Natural killer cell (primary cell): ENCODE measurements around the gene ABCE1. TPM values are rescaled to one million over a fixed set of nuclear protein-coding genes. Genes with fewer than 3 reads are reported as not detected.

Experiments
- ATAC-seq, 3 donors: fragments of 150-1000 bp in 2 of 3; fragments of 200-7000 bp in 1 of 3; cut with Tn5 transposase; 1 replicate in 1 of 3; 2 replicates in 2 of 3; pipeline ENCODE4 v1.10.0; 2021; ENCODE audit warnings: mild to moderate bottlenecking in 2 of 3, moderate library complexity in 2 of 3
- DNase-seq, 2 donors: peaks; one replicate each; pipeline versions ENCODE4 v3.0.0 to v3.0.0-alpha.2; 2013 to 2021; ENCODE audit warnings: mixed read lengths in 1 of 2
- H3K27ac ChIP-seq: one replicate; pipeline ENCODE4 v1.5.1; 2013; ENCODE audit warnings: mild to moderate bottlenecking, low read length
- H3K27me3 ChIP-seq: one replicate; pipeline ENCODE4 v1.6.1; 2013; ENCODE audit warnings: low read length; ENCODE audit not compliant: control insufficient read depth, insufficient read depth
- H3K36me3 ChIP-seq: one replicate; pipeline ENCODE4 v1.6.1; 2013; ENCODE audit warnings: low read length; ENCODE audit not compliant: control insufficient read depth, insufficient read depth
- H3K4me1 ChIP-seq: one replicate; pipeline ENCODE4 v1.6.1; 2013; ENCODE audit warnings: low read length; ENCODE audit not compliant: control insufficient read depth, insufficient read depth
- H3K4me3 ChIP-seq: one replicate; pipeline ENCODE4 v1.5.1; 2013; ENCODE audit warnings: low read length
- H3K9me3 ChIP-seq: one replicate; pipeline ENCODE4 v1.6.1; 2013; ENCODE audit warnings: low read length; ENCODE audit not compliant: control insufficient read depth, insufficient read depth
- H3K27ac Mint-ChIP-seq, 2 donors: one replicate each; pipeline ENCODE4 v1.8.0; 2022; ENCODE audit warnings: mild to moderate bottlenecking in 2 of 2, mixed read lengths in 2 of 2, moderate library complexity in 1 of 2
- H3K27me3 Mint-ChIP-seq, 2 donors: one replicate each; pipeline ENCODE4 v1.8.0; 2022; ENCODE audit warnings: low read depth in 2 of 2, mixed read lengths in 2 of 2
- H3K36me3 Mint-ChIP-seq: one replicate; pipeline ENCODE4 v1.8.0; 2022; ENCODE audit warnings: mixed read lengths
- H3K4me1 Mint-ChIP-seq, 2 donors: one replicate each; pipeline ENCODE4 v1.8.0; 2022; ENCODE audit warnings: mixed read lengths in 2 of 2
- H3K4me3 Mint-ChIP-seq: one replicate; pipeline ENCODE4 v1.8.0; 2022; ENCODE audit warnings: mild to moderate bottlenecking, moderate library complexity, mixed read lengths
- H3K9me3 Mint-ChIP-seq, 2 donors: one replicate each; pipeline ENCODE4 v1.8.0; 2022; ENCODE audit warnings: mixed read lengths in 2 of 2
- WGBS: methylation state at CpG from one replicate; pipeline ENCODE4 v1.1.7; 2013; ENCODE audit warnings: missing lambda C conversion rate; ENCODE audit not compliant: insufficient coverage; 5-methylcytosine and 5-hydroxymethylcytosine counted together
- intact Hi-C: fragments of 100-400 bp; cut with micrococcal nuclease; formaldehyde crosslinking; loops from one replicate; pipeline ENCODE4 v1.14.2; 2022
- total RNA-seq, 4 donors: library from RNA; stranded (reverse); fragments of 120-200 nt in 1 of 4; gene quantifications; one replicate each; pipeline versions ENCODE4 v1.2.3 to v1.2.4, GENCODE V29; 2013 to 2022
- TF ChIP-seq, protein P1 (sequence below): fragments of 200-600 bp; IDR thresholded peaks from one replicate; pipeline ENCODE4 v1.8.0; 2022; ENCODE audit warnings: antibody characterized with exemption

The ABCE1 gene
- total RNA-seq, 3 donors from 2014 or later (not counting 1 experiment from before 2014, with no cell fraction given): 25.8 to 33.8 (median 31.7) TPM

DNA sequence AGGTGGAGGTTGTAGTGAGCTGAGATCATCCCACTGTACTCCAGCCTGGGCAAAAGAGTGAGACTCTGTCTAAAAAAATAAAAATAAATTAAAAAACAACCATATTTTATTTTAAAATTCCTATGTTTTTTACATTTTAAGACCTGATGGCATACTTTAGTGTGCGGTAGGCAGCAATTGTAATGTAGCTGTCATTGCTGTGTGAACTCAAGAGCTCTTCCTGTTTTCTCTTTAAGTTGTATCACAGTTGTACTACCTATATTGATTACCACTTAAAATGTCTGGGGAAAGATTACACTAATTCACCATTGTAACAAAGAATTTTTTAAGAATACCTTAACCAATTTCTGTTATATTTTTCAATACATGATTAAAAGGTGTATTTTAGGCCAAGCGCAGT, 27.3 kb downstream of the ABCE1 start:
- DNase-seq: no peak
- Mint-ChIP-seq H3K9me3 (no peaks in the 10 kb centered on the region), H3K4me3 (no peak overlapping the region), H3K36me3 (peaks cover 10% of the 10 kb centered on the region), H3K4me1 (peaks cover 10 to 17% of the 10 kb centered on the region in 2 donors), H3K27me3 (no peaks in the 10 kb centered on the region), H3K27ac (peak overlapping the region; percentile 76 to 91)
- Histone ChIP-seq H3K27me3 (no peaks in the 10 kb centered on the region), H3K4me1 (peaks cover 11% of the 10 kb centered on the region), H3K36me3 (peaks cover 71% of the 10 kb centered on the region), H3K4me3 (no peak overlapping the region), H3K27ac (peak overlapping the region; percentile 79), H3K9me3 (no peaks in the 10 kb centered on the region)
- intact Hi-C loops: no loop called here
- ATAC-seq: no peak
- TF ChIP-seq, protein P1, sequence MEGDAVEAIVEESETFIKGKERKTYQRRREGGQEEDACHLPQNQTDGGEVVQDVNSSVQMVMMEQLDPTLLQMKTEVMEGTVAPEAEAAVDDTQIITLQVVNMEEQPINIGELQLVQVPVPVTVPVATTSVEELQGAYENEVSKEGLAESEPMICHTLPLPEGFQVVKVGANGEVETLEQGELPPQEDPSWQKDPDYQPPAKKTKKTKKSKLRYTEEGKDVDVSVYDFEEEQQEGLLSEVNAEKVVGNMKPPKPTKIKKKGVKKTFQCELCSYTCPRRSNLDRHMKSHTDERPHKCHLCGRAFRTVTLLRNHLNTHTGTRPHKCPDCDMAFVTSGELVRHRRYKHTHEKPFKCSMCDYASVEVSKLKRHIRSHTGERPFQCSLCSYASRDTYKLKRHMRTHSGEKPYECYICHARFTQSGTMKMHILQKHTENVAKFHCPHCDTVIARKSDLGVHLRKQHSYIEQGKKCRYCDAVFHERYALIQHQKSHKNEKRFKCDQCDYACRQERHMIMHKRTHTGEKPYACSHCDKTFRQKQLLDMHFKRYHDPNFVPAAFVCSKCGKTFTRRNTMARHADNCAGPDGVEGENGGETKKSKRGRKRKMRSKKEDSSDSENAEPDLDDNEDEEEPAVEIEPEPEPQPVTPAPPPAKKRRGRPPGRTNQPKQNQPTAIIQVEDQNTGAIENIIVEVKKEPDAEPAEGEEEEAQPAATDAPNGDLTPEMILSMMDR: no peak
- 100% methylated on average over 1 of the region's 2 CpGs for WGBS

DNA sequence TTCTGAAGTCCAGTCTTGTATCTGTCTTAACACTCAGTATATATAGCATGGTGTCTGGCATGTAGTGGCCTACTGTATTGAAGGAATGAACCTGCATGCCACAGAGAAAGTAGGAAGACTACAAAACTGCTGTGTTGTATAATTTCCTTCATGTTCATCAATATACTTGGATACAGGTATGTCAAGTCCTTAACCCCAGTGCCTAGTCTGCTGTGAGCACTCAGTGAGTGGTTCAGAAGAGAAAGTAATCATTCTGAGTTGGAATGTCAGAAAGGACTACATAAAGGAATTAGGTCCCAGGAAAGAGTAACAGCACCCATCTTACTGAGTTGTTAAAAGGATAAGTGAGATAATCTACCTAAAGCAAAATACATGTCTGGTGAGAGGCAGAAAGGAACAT, 32.0 kb downstream of the ABCE1 start:
- Mint-ChIP-seq H3K27me3 (no peaks in the 10 kb centered on the region), H3K4me1 (peaks cover 15 to 29% of the 10 kb centered on the region in 2 donors), H3K4me3 (no peak overlapping the region), H3K9me3 (no peaks in the 10 kb centered on the region), H3K27ac (peak overlapping the region; percentile 27 to 82), H3K36me3 (peaks cover 10% of the 10 kb centered on the region)
- Histone ChIP-seq H3K36me3 (peaks cover 36% of the 10 kb centered on the region), H3K27ac (no peak overlapping the region), H3K9me3 (no peaks in the 10 kb centered on the region), H3K4me1 (peaks cover 11% of the 10 kb centered on the region), H3K27me3 (no peaks in the 10 kb centered on the region), H3K4me3 (no peak overlapping the region)
- DNase-seq: no peak
- TF ChIP-seq, protein P1: no peak
- intact Hi-C loops: no loop called here
- no peak for ATAC-seq

DNA sequence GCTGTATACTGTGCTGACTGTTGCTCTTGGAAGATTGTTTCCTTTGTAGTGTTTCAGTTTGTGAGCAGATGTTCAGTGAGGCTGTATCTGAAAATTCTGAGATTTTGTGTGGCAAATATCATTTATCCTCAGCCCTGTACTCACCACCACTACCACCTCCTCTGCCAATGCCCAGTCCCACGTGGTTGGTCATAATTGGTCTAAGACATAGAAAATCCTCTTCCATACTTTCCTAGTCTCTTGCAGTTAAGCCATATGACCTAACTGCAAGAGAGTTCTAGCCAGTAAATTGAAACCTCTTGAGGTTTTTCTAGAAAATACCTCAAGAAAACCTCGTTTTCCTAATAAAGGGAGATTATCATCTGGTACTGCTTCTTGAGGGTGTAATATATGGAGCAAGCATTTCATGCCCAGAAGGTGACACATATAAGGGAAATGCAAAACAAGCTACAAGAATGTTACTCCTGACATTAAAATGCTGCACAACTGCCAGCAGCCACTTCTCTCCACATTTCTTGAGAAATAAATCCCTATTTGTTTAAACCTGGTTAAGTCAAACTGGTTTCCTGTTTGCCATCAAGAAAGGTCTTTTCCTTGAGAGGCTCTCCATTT, 32.8 kb downstream of the ABCE1 start:
- TF ChIP-seq, protein P1: no peak
- Histone ChIP-seq H3K27ac (no peak overlapping the region), H3K27me3 (no peaks in the 10 kb centered on the region), H3K4me1 (peaks cover 7% of the 10 kb centered on the region), H3K4me3 (no peak overlapping the region), H3K9me3 (no peaks in the 10 kb centered on the region), H3K36me3 (peaks cover 36% of the 10 kb centered on the region)
- no peaks in the 10 kb centered on the region for H3K9me3 Mint-ChIP-seq
- no peaks in the 10 kb centered on the region for H3K27me3 Mint-ChIP-seq
- WGBS: 68% methylated on average over 2 of the region's 2 CpGs
- intact Hi-C loops: no loop called here
- no peak for DNase-seq
- H3K4me3 Mint-ChIP-seq: no peak overlapping the region
- peak overlapping the region; percentile 27 to 82 for H3K27ac Mint-ChIP-seq
- H3K36me3 Mint-ChIP-seq: peaks cover 10% of the 10 kb centered on the region
- H3K4me1 Mint-ChIP-seq: peaks cover 16 to 29% of the 10 kb centered on the region in 2 donors
- ATAC-seq: no peak

DNA sequence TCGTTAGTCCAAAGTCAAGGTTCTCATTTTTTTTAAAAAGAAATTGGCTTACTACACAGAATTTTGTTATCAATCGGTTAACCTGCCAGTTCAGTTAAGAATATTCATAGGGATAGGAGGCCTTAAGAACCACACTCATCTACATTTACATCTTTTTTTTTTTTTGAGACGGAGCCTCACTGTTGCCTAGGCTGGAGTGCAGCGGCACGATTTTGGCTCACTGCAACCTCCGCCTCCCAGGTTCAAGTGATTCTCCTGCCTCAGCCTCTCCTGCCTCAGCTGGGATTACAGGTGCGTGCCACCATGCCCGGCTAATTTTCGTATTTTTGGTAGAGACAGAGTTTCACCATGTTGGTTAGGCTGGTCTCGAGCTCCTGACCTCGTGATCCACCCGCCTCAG, 33.7 kb downstream of the ABCE1 start:
- Histone ChIP-seq H3K4me3 (no peak overlapping the region), H3K36me3 (peaks cover 30% of the 10 kb centered on the region), H3K4me1 (no peaks in the 10 kb centered on the region), H3K27ac (no peak overlapping the region), H3K27me3 (no peaks in the 10 kb centered on the region), H3K9me3 (no peaks in the 10 kb centered on the region)
- DNase-seq: no peak
- peak overlapping the region in 1 of 2 donors; percentile 27 for H3K27ac Mint-ChIP-seq
- no peaks in the 10 kb centered on the region for H3K27me3 Mint-ChIP-seq
- H3K9me3 Mint-ChIP-seq: no peaks in the 10 kb centered on the region
- TF ChIP-seq, protein P1: no peak
- no peak overlapping the region for H3K4me3 Mint-ChIP-seq
- no peak for ATAC-seq
- peaks cover 10% of the 10 kb centered on the region for H3K36me3 Mint-ChIP-seq
- H3K4me1 Mint-ChIP-seq: peaks cover 10 to 24% of the 10 kb centered on the region in 2 donors
- WGBS: 94% methylated on average over 11 of the region's 12 CpGs
- intact Hi-C loops: no loop called here
